Testis (tissue), 2 donors: ENCODE measurements around the gene SIPA1L3.

Source experiments
- CTCF ChIP-seq, 3 experiments: fragments of 450-650 bp in 2 of 3; fragments of 200-600 bp in 1 of 3; sonication (generic) in 1 of 3; IDR thresholded peaks; one replicate each; pipeline ENCODE4 v1.5.1; 2016 to 2019; ENCODE audit warnings: antibody characterized with exemption in 3 of 3, mild to moderate bottlenecking in 2 of 3, moderate library complexity in 1 of 3
- POLR2A ChIP-seq: fragments of 450-650 bp; IDR thresholded peaks from one replicate; pipeline ENCODE4 v1.6.1; 2017; ENCODE audit warnings: antibody characterized with exemption, mild to moderate bottlenecking, moderate library complexity

- TF ChIP-seq CTCF (IDR thresholded peaks at IDR 0.05): no peak
- no peak for TF ChIP-seq POLR2A
Observed at GRCh38 chr19:38250821-38251563, 344.0 kb downstream of the SIPA1L3 start.
